Measurements from ENCODE around the gene RPS14. TPM values are rescaled to one million over a fixed set of nuclear protein-coding genes. Genes with fewer than 3 reads are reported as not detected.

The RPS14 gene
- total and polyA plus RNA-seq, 2 of the 4 experiments (the other 2 are of a cell fraction), result 6,296 to 7,310 TPM

GRCh38 chr5:150404941-150405816 lies 44.4 kb downstream of the RPS14 start:
- WGBS, 2 experiments (ENCODE audit: extremely low coverage in 2 of 2, insufficient read length in 1 of 2), result 83% methylated on average over 1 of the region's 9 CpGs; no CpG with 5 or more reads in 1 of the 2 experiments
- no peak overlapping the region for H2AK5ac ChIP-seq (ENCODE audit: low read depth, low read length)

More at GRCh38 chr5:150404941-150405816, 44.4 kb downstream of the RPS14 start:
- no peak overlapping the region for H4K91ac ChIP-seq (ENCODE audit: insufficient read depth, low read depth, low read length)
- no peak overlapping the region for H3K4me3 ChIP-seq (ENCODE audit: insufficient read depth, low read depth, low read length)
- intact Hi-C loops (cut with micrococcal nuclease), result no loop called here
- peak overlapping the region; percentile 7 for H2AK9ac ChIP-seq (replicated peaks; ENCODE audit: low read depth, low read length, poor library complexity)
- peaks cover 11% of the 10 kb centered on the region for H3K36me3 ChIP-seq (ENCODE audit: control insufficient read depth, insufficient read depth, low read length)
- no TSS peak for BruUV-seq (replicated peaks)
- H4K20me1 ChIP-seq (ENCODE audit: insufficient read depth, low read length), result no peaks in the 10 kb centered on the region
- H3K56ac ChIP-seq (ENCODE audit: extremely low read depth, insufficient read depth, low read length), result no peak overlapping the region
- no peak overlapping the region for H2AFZ ChIP-seq (replicated peaks; ENCODE audit: low read length, poor library complexity)
- in situ Hi-C loops (cut with MboI; ENCODE audit: low sequenced_read_pairs), result no loop called here
- no peak for ATAC-seq (ENCODE audit: low read depth)
- DNase-seq, result no peak
- no peak overlapping the region for H2BK15ac ChIP-seq (ENCODE audit: low read depth, low read length)
- H3K27ac ChIP-seq (ENCODE audit: insufficient read depth, low read length), result no peak overlapping the region
- no peak overlapping the region for H2BK5ac ChIP-seq (ENCODE audit: low read depth, low read length, poor library complexity, severe bottlenecking)
- no peaks in the 10 kb centered on the region for H3K4me1 ChIP-seq (ENCODE audit: control insufficient read depth, insufficient read depth, low read length)
- no peak overlapping the region for H3K14ac ChIP-seq (replicated peaks; ENCODE audit: low read depth, low read length)
- dilution Hi-C loops (cut with HindIII; ENCODE audit: low sequenced_read_pairs, unreplicated experiment), result no loop called here
- H3K4ac ChIP-seq (ENCODE audit: low read depth, low read length), result no peak overlapping the region
- H3K23ac ChIP-seq (ENCODE audit: low read depth, low read length), result no peak overlapping the region
- no peak overlapping the region for H2BK120ac ChIP-seq (ENCODE audit: low read depth, low read length)
- H2BK20ac ChIP-seq (ENCODE audit: low read depth, low read length), result no peak overlapping the region
- ChIA-PET CTCF (interaction anchor here (0.5 kb wide), 1 partner anchor 18 kb away, joined by 3 read pairs; no protein-coding TSS in a partner anchor), POLR2A (ENCODE audit: unreplicated experiment) (no interaction called here)
- H3K4me2 ChIP-seq (ENCODE audit: low read depth, low read length), result no peak overlapping the region
- no peak overlapping the region for H3K18ac ChIP-seq (ENCODE audit: low read depth, low read length)
- H3K79me1 ChIP-seq (ENCODE audit: low read depth in 1 of 2, low read length in 2 of 2), result peaks cover 0 to 4% of the 10 kb centered on the region in 2 experiments; a peak in 1 of 4 replicates
- no peak overlapping the region for H4K8ac ChIP-seq (ENCODE audit: low read depth in 2 of 2, low read length in 2 of 2)
- H3K9me1 ChIP-seq (ENCODE audit: insufficient read depth, low read length), result peaks cover 20% of the 10 kb centered on the region
- no peak overlapping the region for H4K5ac ChIP-seq (ENCODE audit: low read depth, low read length)
- no peaks in the 10 kb centered on the region for H3K27me3 ChIP-seq (ENCODE audit: control insufficient read depth, insufficient read depth, low read length)
- no peak overlapping the region for H3K9ac ChIP-seq (ENCODE audit: low read depth, low read length)
- TF ChIP-seq SMC3 (IDR thresholded peaks at IDR 0.05; ENCODE audit: low read depth, low read length) (no peak), CEBPB (IDR thresholded peaks at IDR 0.05; ENCODE audit: low read depth, low read length) (no peak), RCOR1 (IDR thresholded peaks at IDR 0.05; ENCODE audit: insufficient replicate concordance, low read length) (no peak), RAD21 (IDR thresholded peaks at IDR 0.05; ENCODE audit: low read length) (no peak), BHLHE40 (IDR thresholded peaks at IDR 0.05; ENCODE audit: low read depth, low read length) (no peak), NFE2L2 (IDR thresholded peaks at IDR 0.05; ENCODE audit: low read depth, low read length) (no peak), CHD1 (IDR thresholded peaks at IDR 0.05; ENCODE audit: low read depth, low read length) (no peak), USF2 (IDR thresholded peaks at IDR 0.05; ENCODE audit: low read depth, low read length) (no peak), MXI1 (IDR thresholded peaks at IDR 0.05; ENCODE audit: borderline replicate concordance, low read depth, low read length) (no peak)
- TF ChIP-seq, protein P1, sequence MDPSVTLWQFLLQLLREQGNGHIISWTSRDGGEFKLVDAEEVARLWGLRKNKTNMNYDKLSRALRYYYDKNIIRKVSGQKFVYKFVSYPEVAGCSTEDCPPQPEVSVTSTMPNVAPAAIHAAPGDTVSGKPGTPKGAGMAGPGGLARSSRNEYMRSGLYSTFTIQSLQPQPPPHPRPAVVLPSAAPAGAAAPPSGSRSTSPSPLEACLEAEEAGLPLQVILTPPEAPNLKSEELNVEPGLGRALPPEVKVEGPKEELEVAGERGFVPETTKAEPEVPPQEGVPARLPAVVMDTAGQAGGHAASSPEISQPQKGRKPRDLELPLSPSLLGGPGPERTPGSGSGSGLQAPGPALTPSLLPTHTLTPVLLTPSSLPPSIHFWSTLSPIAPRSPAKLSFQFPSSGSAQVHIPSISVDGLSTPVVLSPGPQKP (IDR thresholded peaks at IDR 0.05; ENCODE audit: borderline replicate concordance, low read depth, low read length), result no peak
- no peaks in the 10 kb centered on the region for H3K9me3 ChIP-seq (ENCODE audit: control insufficient read depth, insufficient read depth, low read length)
